HepG2 (cell line): ENCODE results near the gene GRM8. TPM values are rescaled to one million over a fixed set of nuclear protein-coding genes. Genes with fewer than 3 reads are reported as not detected.

Experiments
- ATAC-seq: fragments of 200-7000 bp; cut with Tn5 transposase; 3 replicates; pipeline ENCODE4 v1.9.1; 2020; ENCODE audit warnings: mild to moderate bottlenecking, moderate library complexity
- BruUV-seq: library from RNA; stranded (reverse); fragments of 400-500 nt; replicated peaks from 2 replicates; lab custom pipeline; 2021; lab: Mats Ljungman, UMichigan
- CTCF ChIA-PET: fragments of 300-600 bp; formaldehyde crosslinking; extraction: SDS; loops from one replicate; lab custom pipeline; 2021; ENCODE audit warnings: low total read pairs, inconsistent platforms, low intra/inter-chr PET ratio; lab: Yijun Ruan, JAX
- POLR2A ChIA-PET: fragments of 350-600 bp; sonication (Branson Sonifier 250); formaldehyde crosslinking; loops from one replicate; lab custom pipeline; 2020; ENCODE audit warnings: antibody characterized with exemption, inconsistent platforms; lab: Yijun Ruan, JAX
- DNase-seq: peaks from one replicate; pipeline ENCODE4 v3.0.0-alpha.2; 2015; ENCODE audit warnings: low spot score
- FAIRE-seq: peaks from 3 replicates; lab custom pipeline; 2011; peaks lifted over from hg19 to GRCh38; lab: Jason Lieb, UNC
- H2AFZ ChIP-seq: one replicate; pipeline ENCODE4 v1.6.1; 2011; ENCODE audit warnings: low read length, inconsistent platforms
- H3K27ac ChIP-seq: fragments of 300-600 bp; 3 replicates; pipeline ENCODE4 v1.8.0; 2011; ENCODE audit warnings: mixed run types, mild to moderate bottlenecking, mixed read lengths, low read length, inconsistent platforms; ENCODE audit not compliant: insufficient read depth; ENCODE audit errors: extremely low read length
- H3K27me3 ChIP-seq, 2 experiments: fragments of 200-600 bp in 1 of 2; 2 replicates in 1 of 2; 3 replicates in 1 of 2; pipeline versions ENCODE4 v1.6.0 to v1.8.0; 2011; ENCODE audit warnings: low read length in 2 of 2, mild to moderate bottlenecking in 2 of 2, moderate library complexity in 2 of 2, inconsistent platforms in 1 of 2; ENCODE audit not compliant: insufficient read depth in 2 of 2, control insufficient read depth in 1 of 2
- H3K36me3 ChIP-seq, 2 experiments: fragments of 200-600 bp in 1 of 2; replicated peaks in 1 of 2; 2 replicates in 1 of 2; 3 replicates in 1 of 2; pipeline versions ENCODE4 v1.5.1 to v1.8.0; 2011; ENCODE audit warnings: low read length in 2 of 2, inconsistent platforms in 1 of 2; ENCODE audit not compliant: insufficient read depth in 2 of 2, control insufficient read depth in 1 of 2
- H3K4me1 ChIP-seq: 2 replicates; pipeline ENCODE4 v1.5.1; 2012; ENCODE audit warnings: low read length, inconsistent platforms; ENCODE audit not compliant: insufficient read depth
- H3K4me2 ChIP-seq: 2 replicates; pipeline ENCODE4 v1.6.0; 2011; ENCODE audit warnings: low read depth, low read length, inconsistent platforms
- H3K4me3 ChIP-seq, 3 experiments: fragments of 200-600 bp in 1 of 3; sonication (generic), shearing (Covaris generic) in 1 of 3; replicated peaks in 1 of 3; 2 replicates each; pipeline ENCODE4 v1.5.1; 2011 to 2016; ENCODE audit warnings: low read length in 3 of 3, inconsistent platforms in 2 of 3, low read depth in 2 of 3, mild to moderate bottlenecking in 2 of 3, control low read depth in 1 of 3, mixed read lengths in 1 of 3; ENCODE audit not compliant: insufficient read depth in 1 of 3
- H3K79me2 ChIP-seq: one replicate; pipeline ENCODE4 v1.6.1; 2011; ENCODE audit warnings: low read length, inconsistent platforms; ENCODE audit not compliant: insufficient read depth
- H3K9ac ChIP-seq: 2 replicates; pipeline ENCODE4 v1.6.0; 2011; ENCODE audit warnings: mild to moderate bottlenecking, low read depth, low read length, inconsistent platforms; ENCODE audit not compliant: insufficient read depth
- H3K9me3 ChIP-seq: 2 replicates; pipeline ENCODE4 v1.5.1; 2012; ENCODE audit warnings: mild to moderate bottlenecking, low read length
- H4K20me1 ChIP-seq: 2 replicates; pipeline ENCODE4 v1.6.0; 2011; ENCODE audit warnings: inconsistent platforms, mild to moderate bottlenecking, low read length, moderate library complexity; ENCODE audit not compliant: insufficient read depth
- ZMYM2 ChIP-seq: sonication (generic); formaldehyde crosslinking; IDR thresholded peaks from 2 replicates; pipeline ENCODE4 v1.8.0; 2022; ENCODE audit warnings: mild to moderate bottlenecking, missing genetic modification reagents
- WGBS: methylation state at CpG from one replicate; pipeline ENCODE4 v1.1.6; 2017; ENCODE audit warnings: low lambda C conversion rate; 5-methylcytosine and 5-hydroxymethylcytosine counted together
- in situ Hi-C: cut with HindIII; loops from 2 replicates; pipeline ENCODE4 v1.10.0; 2017; ENCODE audit warnings: low pct_unique_long_range_greater_than_20kb; ENCODE audit not compliant: extremely low pct_ligation_motif_present
- intact Hi-C: fragments of 100-400 bp; cut with micrococcal nuclease; formaldehyde crosslinking; loops from one replicate; pipeline ENCODE4 v1.10.0; 2022; ENCODE audit not compliant: unreplicated experiment
- polyA plus RNA-seq, 8 experiments: library from polyadenylated mRNA; depleted of rRNA in 3 of 8; stranded (reverse) in 7 of 8; unstranded in 1 of 8; fragments of >200 nt; fragmentation: Illumina TruSeq in 4 of 8; extraction: Trizol in 4 of 8; gene quantifications; 2 replicates each; pipeline versions ENCODE4 v1.2.1 to v1.2.3, GENCODE V29; 2011 to 2016; ENCODE audit warnings: low read depth in 4 of 8, missing spikeins in 1 of 8, mixed read lengths in 1 of 8; ENCODE audit not compliant: insufficient read depth in 1 of 8
- total RNA-seq, 5 experiments: library from RNA; depleted of rRNA; stranded (reverse); fragments of >200 nt; fragmentation: Illumina TruSeq; extraction: Trizol; gene quantifications; 2 replicates each; pipeline ENCODE4 v1.2.3, GENCODE V29; 2016; ENCODE audit warnings: low read depth in 1 of 5
- TF ChIP-seq, protein P1 (sequence below): sonication (generic); formaldehyde crosslinking; conservative IDR thresholded peaks from 2 replicates; pipeline ENCODE4 v1.8.0; 2022; ENCODE audit warnings: low read depth, missing genetic modification reagents
- TF ChIP-seq, protein P2 (sequence below): sonication (generic); formaldehyde crosslinking; IDR thresholded peaks from 2 replicates; pipeline ENCODE4 v1.4.0; 2020; ENCODE audit warnings: mild to moderate bottlenecking, missing genetic modification reagents
- TF ChIP-seq, protein P3 (sequence below): sonication (generic); formaldehyde crosslinking; IDR thresholded peaks from 2 replicates; pipeline ENCODE4 v1.4.0; 2020; ENCODE audit warnings: mild to moderate bottlenecking, missing genetic modification reagents, borderline replicate concordance

Gene GRM8
- total and polyA plus RNA-seq, 2 of the 13 experiments (the other 11 are each of a cell fraction or from before 2014, with no cell fraction given) = not detected

DNA sequence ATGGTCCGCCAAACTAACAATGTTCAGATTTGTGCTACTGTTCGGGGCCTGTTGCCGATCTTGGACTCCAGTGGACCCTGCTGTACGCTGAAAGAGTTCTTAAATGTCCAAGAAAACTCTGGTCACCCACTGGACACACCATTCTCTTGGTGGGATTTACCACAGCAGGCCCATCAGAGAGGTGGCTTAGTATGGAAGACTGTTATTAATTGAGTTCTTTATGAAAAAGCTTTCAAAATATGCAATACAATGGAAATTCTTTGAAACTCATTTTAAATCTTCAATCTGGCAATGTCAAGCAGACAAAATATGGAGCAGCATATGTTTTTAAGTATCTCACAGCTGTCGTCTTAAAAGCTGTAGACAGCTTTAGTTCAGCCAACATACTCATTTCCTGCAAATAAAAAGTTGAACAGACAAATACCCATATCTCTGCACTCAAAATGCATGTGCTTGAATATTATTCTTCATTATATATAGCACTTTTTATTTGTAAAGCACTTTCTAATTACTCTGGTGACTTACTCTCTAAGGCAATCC, 37.4 kb upstream of the GRM8 start:
- H3K4me3 ChIP-seq = no peak overlapping the region
- ChIA-PET POLR2A (no interaction called here), CTCF (no interaction called here)
- H3K9ac ChIP-seq = no peak overlapping the region
- intact Hi-C loops = no loop called here
- H3K27ac ChIP-seq = no peak overlapping the region
- H4K20me1 ChIP-seq = no peaks in the 10 kb centered on the region
- FAIRE-seq = no peak
- 4% methylated on average over 5 of the region's 5 CpGs for WGBS
- no peaks in the 10 kb centered on the region for H3K9me3 ChIP-seq
- no peak overlapping the region for H2AFZ ChIP-seq
- H3K36me3 ChIP-seq = no peaks in the 10 kb centered on the region
- no peaks in the 10 kb centered on the region for H3K4me1 ChIP-seq
- H3K4me2 ChIP-seq = no peak overlapping the region
- DNase-seq = no peak
- no TSS peak for BruUV-seq
- ATAC-seq = no peak
- no peaks in the 10 kb centered on the region for H3K79me2 ChIP-seq
- H3K27me3 ChIP-seq = no peaks in the 10 kb centered on the region; a peak in 1 of 5 replicates
- TF ChIP-seq, protein P1, sequence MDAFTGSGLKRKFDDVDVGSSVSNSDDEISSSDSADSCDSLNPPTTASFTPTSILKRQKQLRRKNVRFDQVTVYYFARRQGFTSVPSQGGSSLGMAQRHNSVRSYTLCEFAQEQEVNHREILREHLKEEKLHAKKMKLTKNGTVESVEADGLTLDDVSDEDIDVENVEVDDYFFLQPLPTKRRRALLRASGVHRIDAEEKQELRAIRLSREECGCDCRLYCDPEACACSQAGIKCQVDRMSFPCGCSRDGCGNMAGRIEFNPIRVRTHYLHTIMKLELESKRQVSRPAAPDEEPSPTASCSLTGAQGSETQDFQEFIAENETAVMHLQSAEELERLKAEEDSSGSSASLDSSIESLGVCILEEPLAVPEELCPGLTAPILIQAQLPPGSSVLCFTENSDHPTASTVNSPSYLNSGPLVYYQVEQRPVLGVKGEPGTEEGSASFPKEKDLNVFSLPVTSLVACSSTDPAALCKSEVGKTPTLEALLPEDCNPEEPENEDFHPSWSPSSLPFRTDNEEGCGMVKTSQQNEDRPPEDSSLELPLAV (CRISPR knock-in tag) = no peak
- TF ChIP-seq, protein P2, sequence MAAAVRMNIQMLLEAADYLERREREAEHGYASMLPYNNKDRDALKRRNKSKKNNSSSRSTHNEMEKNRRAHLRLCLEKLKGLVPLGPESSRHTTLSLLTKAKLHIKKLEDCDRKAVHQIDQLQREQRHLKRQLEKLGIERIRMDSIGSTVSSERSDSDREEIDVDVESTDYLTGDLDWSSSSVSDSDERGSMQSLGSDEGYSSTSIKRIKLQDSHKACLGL (CRISPR knock-in tag) = no peak
- TF ChIP-seq, protein P3, sequence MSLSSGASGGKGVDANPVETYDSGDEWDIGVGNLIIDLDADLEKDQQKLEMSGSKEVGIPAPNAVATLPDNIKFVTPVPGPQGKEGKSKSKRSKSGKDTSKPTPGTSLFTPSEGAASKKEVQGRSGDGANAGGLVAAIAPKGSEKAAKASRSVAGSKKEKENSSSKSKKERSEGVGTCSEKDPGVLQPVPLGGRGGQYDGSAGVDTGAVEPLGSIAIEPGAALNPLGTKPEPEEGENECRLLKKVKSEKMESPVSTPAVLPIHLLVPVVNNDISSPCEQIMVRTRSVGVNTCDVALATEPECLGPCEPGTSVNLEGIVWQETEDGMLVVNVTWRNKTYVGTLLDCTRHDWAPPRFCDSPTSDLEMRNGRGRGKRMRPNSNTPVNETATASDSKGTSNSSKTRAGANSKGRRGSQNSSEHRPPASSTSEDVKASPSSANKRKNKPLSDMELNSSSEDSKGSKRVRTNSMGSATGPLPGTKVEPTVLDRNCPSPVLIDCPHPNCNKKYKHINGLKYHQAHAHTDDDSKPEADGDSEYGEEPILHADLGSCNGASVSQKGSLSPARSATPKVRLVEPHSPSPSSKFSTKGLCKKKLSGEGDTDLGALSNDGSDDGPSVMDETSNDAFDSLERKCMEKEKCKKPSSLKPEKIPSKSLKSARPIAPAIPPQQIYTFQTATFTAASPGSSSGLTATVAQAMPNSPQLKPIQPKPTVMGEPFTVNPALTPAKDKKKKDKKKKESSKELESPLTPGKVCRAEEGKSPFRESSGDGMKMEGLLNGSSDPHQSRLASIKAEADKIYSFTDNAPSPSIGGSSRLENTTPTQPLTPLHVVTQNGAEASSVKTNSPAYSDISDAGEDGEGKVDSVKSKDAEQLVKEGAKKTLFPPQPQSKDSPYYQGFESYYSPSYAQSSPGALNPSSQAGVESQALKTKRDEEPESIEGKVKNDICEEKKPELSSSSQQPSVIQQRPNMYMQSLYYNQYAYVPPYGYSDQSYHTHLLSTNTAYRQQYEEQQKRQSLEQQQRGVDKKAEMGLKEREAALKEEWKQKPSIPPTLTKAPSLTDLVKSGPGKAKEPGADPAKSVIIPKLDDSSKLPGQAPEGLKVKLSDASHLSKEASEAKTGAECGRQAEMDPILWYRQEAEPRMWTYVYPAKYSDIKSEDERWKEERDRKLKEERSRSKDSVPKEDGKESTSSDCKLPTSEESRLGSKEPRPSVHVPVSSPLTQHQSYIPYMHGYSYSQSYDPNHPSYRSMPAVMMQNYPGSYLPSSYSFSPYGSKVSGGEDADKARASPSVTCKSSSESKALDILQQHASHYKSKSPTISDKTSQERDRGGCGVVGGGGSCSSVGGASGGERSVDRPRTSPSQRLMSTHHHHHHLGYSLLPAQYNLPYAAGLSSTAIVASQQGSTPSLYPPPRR (CRISPR knock-in tag) = no peak
- TF ChIP-seq ZMYM2 = no peak
- in situ Hi-C loops = no loop called here
